ENCODE data around the gene LRMDA. TPM values are rescaled to one million over a fixed set of nuclear protein-coding genes. Genes with fewer than 3 reads are reported as not detected.

LRMDA gene
- total and polyA plus RNA-seq, 2 donors from 2014 or later: 23.2 to 48.6 TPM

GRCh38 chr10:75751232-75751631 lies 319.8 kb downstream of the LRMDA start:
- no peak for FAIRE-seq

GRCh38 chr10:75753621-75754020 lies 322.2 kb downstream of the LRMDA start:
- no peaks in the 10 kb centered on the region for H3K27me3 ChIP-seq (ENCODE audit: control insufficient read depth, insufficient read depth, low read length)
- H3K4me3 ChIP-seq (ENCODE audit: low read length in 3 of 3): no peak overlapping the region
- FAIRE-seq: no peak
- DNase-seq: no peak
- no peak overlapping the region for H3K9ac ChIP-seq (ENCODE audit: low read length in 3 of 3)
- peaks cover 0 to 4% (median 0%) of the 10 kb centered on the region in 3 donors for H3K4me1 ChIP-seq (ENCODE audit: control insufficient read depth in 2 of 3, insufficient read depth in 2 of 3, low read depth in 1 of 3, low read length in 3 of 3)
- intact Hi-C loops (cut with DNase I): no loop called here
- no peak for TF ChIP-seq CTCF (IDR thresholded peaks at IDR 0.05; ENCODE audit: borderline replicate concordance, extremely low read depth, insufficient read depth)
- H3K27ac ChIP-seq (ENCODE audit: low read depth in 2 of 2, low read length in 2 of 2): no peak overlapping the region
- H3K36me3 ChIP-seq (ENCODE audit: control insufficient read depth in 2 of 3, insufficient read depth in 3 of 3, low read length in 3 of 3): no peaks in the 10 kb centered on the region
- H3K9me3 ChIP-seq (ENCODE audit: control insufficient read depth in 2 of 3, insufficient read depth in 1 of 3, low read length in 3 of 3): no peaks in the 10 kb centered on the region

More at GRCh38 chr10:75751232-75751631, 319.8 kb downstream of the LRMDA start:
- Histone ChIP-seq H3K27me3 (ENCODE audit: control insufficient read depth, insufficient read depth, low read length) (no peaks in the 10 kb centered on the region), H3K9me3 (ENCODE audit: control insufficient read depth in 2 of 3, insufficient read depth in 1 of 3, low read length in 3 of 3) (no peaks in the 10 kb centered on the region), H3K4me1 (ENCODE audit: control insufficient read depth in 2 of 3, insufficient read depth in 2 of 3, low read depth in 1 of 3, low read length in 3 of 3) (peaks cover 0 to 4% (median 0%) of the 10 kb centered on the region in 3 donors), H3K36me3 (ENCODE audit: control insufficient read depth in 2 of 3, insufficient read depth in 3 of 3, low read length in 3 of 3) (no peaks in the 10 kb centered on the region), H3K9ac (ENCODE audit: low read length in 3 of 3) (no peak overlapping the region), H3K27ac (ENCODE audit: low read depth in 2 of 2, low read length in 2 of 2) (no peak overlapping the region), H3K4me3 (ENCODE audit: low read length in 3 of 3) (no peak overlapping the region)
- no peak for DNase-seq
- intact Hi-C loops (cut with DNase I): no loop called here
- TF ChIP-seq CTCF (IDR thresholded peaks at IDR 0.05; ENCODE audit: borderline replicate concordance, extremely low read depth, insufficient read depth): no peak

- H3K27me3 ChIP-seq (ENCODE audit: control insufficient read depth, insufficient read depth, low read length): no peaks in the 10 kb centered on the region
- no peak for FAIRE-seq
Measured at GRCh38 chr10:75754096-75754831, 322.8 kb downstream of the LRMDA start.

More at GRCh38 chr10:75754096-75754831, 322.8 kb downstream of the LRMDA start:
- no peaks in the 10 kb centered on the region for H3K9me3 ChIP-seq (ENCODE audit: control insufficient read depth in 2 of 3, insufficient read depth in 1 of 3, low read length in 3 of 3)
- H3K9ac ChIP-seq (ENCODE audit: low read length in 3 of 3): no peak overlapping the region
- peak in 1 of 5 donors; percentile 78 for DNase-seq
- intact Hi-C loops (cut with DNase I): no loop called here
- no peak overlapping the region for H3K27ac ChIP-seq (ENCODE audit: low read depth in 2 of 2, low read length in 2 of 2)
- no peak overlapping the region for H3K4me3 ChIP-seq (ENCODE audit: low read length in 3 of 3)
- peaks cover 0 to 4% (median 0%) of the 10 kb centered on the region in 3 donors for H3K4me1 ChIP-seq (ENCODE audit: control insufficient read depth in 2 of 3, insufficient read depth in 2 of 3, low read depth in 1 of 3, low read length in 3 of 3)
- TF ChIP-seq CTCF (IDR thresholded peaks at IDR 0.05; ENCODE audit: borderline replicate concordance, extremely low read depth, insufficient read depth): no peak
- no peaks in the 10 kb centered on the region for H3K36me3 ChIP-seq (ENCODE audit: control insufficient read depth in 2 of 3, insufficient read depth in 3 of 3, low read length in 3 of 3)
